Amniotic stem cell (primary cell): ENCODE results near the gene ACACA.
"Not testable (repeated sequence)": the region's sequence is repeated elsewhere in the genome, so short reads cannot be mapped to it uniquely, and the experiment has no call there.

Source experiments
- DNase-seq: peaks from one replicate; lab custom pipeline; 2025; lab: John Stamatoyannopoulos, UW

The ACACA gene

GRCh38 chr17:37170881-37171425 is 235.7 kb downstream of the ACACA start:
- DNase-seq = no peak

- no peak for DNase-seq
Observed at GRCh38 chr17:37168731-37169353, 237.8 kb downstream of the ACACA start.

- DNase-seq = no peak
Observed at GRCh38 chr17:37167756-37168155, 238.9 kb downstream of the ACACA start.

- no peak for DNase-seq
Observed at GRCh38 chr17:37164057-37164456, 242.6 kb downstream of the ACACA start.

- DNase-seq = no peak
Observed at GRCh38 chr17:37162800-37163199, 243.8 kb downstream of the ACACA start.

GRCh38 chr17:37160944-37161343 is 245.7 kb downstream of the ACACA start:
- DNase-seq = no peak

- DNase-seq = no peak
Observed at GRCh38 chr17:37158290-37158689, 248.3 kb downstream of the ACACA start.

- DNase-seq = no peak
Observed at GRCh38 chr17:37148156-37148555, 258.5 kb downstream of the ACACA start.

GRCh38 chr17:37147301-37147812 is 259.3 kb downstream of the ACACA start:
- no peak for DNase-seq

- DNase-seq = no peak
Observed at GRCh38 chr17:37146086-37147064, 260.3 kb downstream of the ACACA start.

- DNase-seq = no peak
Observed at GRCh38 chr17:37144075-37144701, 262.4 kb downstream of the ACACA start.

GRCh38 chr17:37143558-37143957 is 263.1 kb downstream of the ACACA start:
- not testable (repeated sequence) for DNase-seq

- DNase-seq = no peak
Observed at GRCh38 chr17:37142294-37142896, 264.2 kb downstream of the ACACA start.

GRCh38 chr17:37138571-37139120 is 268.0 kb downstream of the ACACA start:
- DNase-seq = no peak

- no peak for DNase-seq
Observed at GRCh38 chr17:37137906-37138514, 268.6 kb downstream of the ACACA start.

- no peak for DNase-seq
Observed at GRCh38 chr17:37137070-37137610, 269.5 kb downstream of the ACACA start.

GRCh38 chr17:37135576-37135975 is 271.1 kb downstream of the ACACA start:
- no peak for DNase-seq

GRCh38 chr17:37134050-37134449 is 272.6 kb downstream of the ACACA start:
- no peak for DNase-seq

GRCh38 chr17:37133136-37133535 is 273.5 kb downstream of the ACACA start:
- no peak for DNase-seq

GRCh38 chr17:37131669-37132611 is 274.7 kb downstream of the ACACA start:
- DNase-seq = no peak
